Activated CD4-positive, alpha-beta T cell treated with anti-CD3 and anti-CD28 coated beads for 4 hours (primary cell): Measurements from ENCODE around the gene S100A2.
"Not testable (repeated sequence)": the region's sequence is repeated elsewhere in the genome, so short reads cannot be mapped to it uniquely, and the experiment has no call there.

Experiments used
- DNase-seq, 2 donors: peaks; one replicate each; pipeline ENCODE4 v3.0.0-alpha.2; 2020

The S100A2 gene

DNA sequence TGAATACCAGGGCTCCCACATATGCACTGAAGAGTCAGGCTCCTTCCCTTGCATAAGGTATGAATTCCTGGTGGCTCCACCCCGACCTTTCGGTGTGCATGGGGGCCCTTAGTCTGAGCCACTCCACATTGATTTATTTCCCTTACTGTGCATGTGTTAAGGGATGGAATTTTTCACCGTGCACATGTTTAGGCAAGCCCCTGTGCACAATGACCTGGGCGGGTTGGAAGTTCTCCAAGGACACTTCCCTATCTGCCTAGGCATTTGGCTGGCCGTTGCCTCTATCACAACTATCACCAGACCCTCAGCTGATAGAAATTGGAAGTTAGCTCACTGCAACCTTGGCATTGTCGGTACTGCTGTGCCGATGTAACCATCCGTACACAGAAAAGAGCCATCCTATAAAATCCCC is 39.5 kb downstream of the S100A2 start:
- DNase-seq = no peak

GRCh38 chr1:153525088-153525728 is 40.4 kb downstream of the S100A2 start:
- no peak for DNase-seq

GRCh38 chr1:153522353-153523048 is 43.1 kb downstream of the S100A2 start:
- DNase-seq = not testable (repeated sequence)

GRCh38 chr1:153521808-153522207 is 43.8 kb downstream of the S100A2 start:
- DNase-seq = not testable (repeated sequence)

DNA sequence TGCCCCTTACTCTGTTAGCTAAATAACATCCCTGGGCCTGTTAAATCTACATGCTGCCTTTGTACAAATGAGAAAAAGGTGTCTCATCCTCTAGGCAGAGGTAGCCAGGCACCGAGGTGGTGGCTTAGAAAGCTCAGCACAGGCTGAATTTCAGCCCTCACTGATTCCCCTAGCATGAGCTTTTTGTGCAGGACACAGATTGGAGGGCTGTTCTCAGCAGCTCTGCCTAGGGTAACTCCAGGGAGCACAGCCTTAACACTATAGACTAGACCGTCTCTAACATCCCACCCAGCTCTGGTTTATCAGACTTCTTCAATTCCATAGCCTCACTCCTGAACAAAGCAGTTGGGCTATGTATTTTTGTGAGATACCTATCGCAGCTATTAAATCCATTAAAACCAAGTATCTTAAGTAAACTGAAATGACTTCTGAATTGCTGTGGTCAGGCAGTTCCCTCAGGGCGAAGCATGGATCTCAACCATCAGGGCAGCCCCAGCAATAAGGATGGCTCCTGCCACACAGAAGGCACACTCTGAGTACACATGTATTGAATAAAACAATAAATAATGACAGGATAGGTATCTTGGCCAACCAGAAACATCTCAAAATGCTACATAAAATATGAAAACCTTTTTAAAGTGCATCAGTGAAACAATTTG is 44.7 kb downstream of the S100A2 start:
- DNase-seq = no peak

DNA sequence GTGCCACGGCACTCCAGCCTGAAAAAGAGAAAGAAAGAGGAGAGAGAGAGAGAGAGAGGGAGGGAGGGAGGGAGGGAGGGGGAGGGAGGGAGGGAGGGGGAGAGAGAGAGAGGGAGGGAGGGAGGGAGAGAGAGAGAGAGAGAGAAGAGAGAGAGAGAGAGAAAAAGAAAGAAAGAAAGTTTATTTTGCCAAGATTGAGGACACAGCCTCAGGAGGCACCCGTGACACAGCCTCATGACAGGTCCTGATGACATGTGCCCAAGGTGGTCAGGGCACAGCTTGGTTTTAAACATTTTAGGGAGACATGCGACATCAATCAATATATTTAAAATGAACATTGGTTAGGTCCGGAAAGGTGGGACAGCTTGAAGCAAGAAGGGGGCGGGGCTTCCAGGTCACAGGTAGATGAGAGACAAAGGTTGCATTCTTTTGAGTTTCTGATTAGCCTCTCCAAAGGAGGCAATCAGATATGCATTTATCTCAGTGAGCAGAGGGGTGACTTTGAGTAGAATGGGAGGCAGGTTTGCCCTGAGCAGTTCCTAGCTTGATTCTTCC is 45.4 kb downstream of the S100A2 start:
- not testable (repeated sequence) for DNase-seq

GRCh38 chr1:153519242-153519641 is 46.4 kb downstream of the S100A2 start:
- DNase-seq = no peak

DNA sequence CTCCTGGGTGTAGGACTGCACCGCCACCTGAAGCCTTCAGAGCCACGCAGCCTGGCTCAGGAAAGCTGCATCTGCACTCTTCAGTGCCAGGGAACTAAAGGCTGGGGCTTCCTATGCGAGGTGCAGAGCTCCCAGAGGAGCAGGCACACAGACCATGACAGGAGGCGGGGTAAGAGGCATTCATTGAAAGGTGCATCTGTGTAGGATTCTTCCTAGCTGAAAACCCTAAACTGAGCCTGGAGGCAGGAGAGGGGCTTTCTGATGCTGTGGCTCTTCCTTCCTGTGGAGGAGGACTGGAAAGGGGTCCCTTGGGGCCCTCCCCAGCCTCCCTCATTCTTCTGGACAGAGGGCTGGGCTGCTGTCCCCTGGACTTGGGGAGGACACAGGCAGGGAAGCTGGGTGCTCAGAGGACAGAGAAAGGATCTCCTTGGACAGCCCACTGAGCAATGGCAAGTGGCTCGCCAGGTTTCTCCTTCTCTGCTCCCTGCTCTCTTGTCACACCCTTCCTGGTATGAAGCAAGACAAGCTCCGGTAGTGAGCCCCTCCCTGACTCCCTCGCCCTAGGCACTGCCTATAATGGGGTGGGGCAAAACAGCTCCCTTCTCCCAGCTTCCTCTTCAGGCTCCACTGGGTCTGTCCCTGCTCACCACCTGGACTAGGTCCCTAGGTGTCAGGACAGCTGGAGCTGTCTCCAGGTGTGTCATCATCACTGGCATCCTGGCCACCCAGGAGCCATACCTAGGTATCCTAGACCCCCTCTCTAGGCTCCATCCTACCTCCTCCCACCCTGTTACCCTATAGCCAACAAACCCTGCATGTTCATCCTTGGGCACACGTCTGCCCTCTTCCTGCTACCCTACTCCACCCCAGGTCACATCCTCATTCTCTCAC is 49.9 kb downstream of the S100A2 start:
- DNase-seq = no peak

- DNase-seq = no peak
These were observed 52.0 kb downstream of the S100A2 start for GRCh38 chr1:153513666-153514065.

DNA sequence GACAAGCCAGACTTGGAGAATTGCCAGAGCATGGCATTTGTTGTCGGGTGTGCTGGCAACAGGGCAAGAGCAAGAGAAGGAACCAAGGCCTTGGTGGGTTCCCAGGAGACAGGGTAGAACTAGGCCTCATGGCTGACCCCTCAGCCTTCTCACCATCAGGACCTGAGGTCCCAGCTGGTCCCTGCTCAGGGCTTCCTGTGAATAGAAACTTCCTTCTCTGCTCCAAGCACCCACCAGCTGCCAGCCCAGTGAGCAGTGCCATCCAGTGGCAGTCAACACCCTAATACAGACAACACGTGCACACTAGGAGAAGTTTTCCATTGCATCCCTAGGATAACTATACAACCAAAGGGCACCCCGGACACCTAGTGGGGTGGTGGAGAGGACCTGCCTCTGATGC is 52.6 kb downstream of the S100A2 start:
- DNase-seq = no peak
